HFF-Myc (cell line): ENCODE measurements around the gene POTEB.
"Not testable (repeated sequence)": the region's sequence is repeated elsewhere in the genome, so short reads cannot be mapped to it uniquely, and the experiment has no call there.

Experiments used
- DNase-seq: peaks from one replicate; pipeline ENCODE4 v3.0.0-alpha.2; 2011; ENCODE audit warnings: low read depth; ENCODE audit errors: extremely low read depth
- H3K4me3 ChIP-seq: replicated peaks from 2 replicates; pipeline ENCODE4 v1.5.1; 2011; ENCODE audit warnings: low read depth, mild to moderate bottlenecking, control low read depth, low read length

POTEB gene

DNA sequence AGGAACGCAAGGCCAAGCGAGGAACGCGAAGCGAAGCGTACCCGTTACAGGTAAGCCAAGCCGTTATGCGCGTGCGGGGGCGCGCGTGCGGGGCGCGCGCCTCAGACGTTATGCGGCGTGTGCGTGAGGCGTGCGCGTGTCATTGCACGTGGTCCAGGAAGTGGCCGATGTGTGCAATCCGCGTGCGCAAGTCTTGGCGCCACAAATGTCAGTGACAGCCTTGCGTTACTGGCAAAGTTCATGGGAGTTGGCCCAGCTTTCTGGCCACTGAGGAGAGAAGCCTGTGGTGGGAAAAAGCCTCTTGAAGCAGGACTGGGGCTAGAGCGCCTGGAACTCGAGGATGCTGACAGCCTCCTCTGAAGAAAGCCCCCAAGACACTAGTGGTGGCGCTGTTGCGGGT, at the start of gene POTEB:
POTEB (minus strand) TSS at position 101 of the 400 bp plus-strand sequence. CDS start 489 bp downstream, outside the sequence.
- not testable (repeated sequence) for H3K4me3 ChIP-seq, DNase-seq

- DNase-seq, H3K4me3 ChIP-seq: not testable (repeated sequence)
Observed at GRCh38 chr15:21890955-21891354, 13.4 kb upstream of the POTEB start.

- H3K4me3 ChIP-seq, DNase-seq: not testable (repeated sequence)
Observed at GRCh38 chr15:21889542-21889941, 12.0 kb upstream of the POTEB start.

- H3K4me3 ChIP-seq, result not testable (repeated sequence)
Observed at GRCh38 chr15:21838831-21839230, 38.7 kb downstream of the POTEB start.

More at GRCh38 chr15:21838831-21839230, 38.7 kb downstream of the POTEB start:
- DNase-seq, result not testable (repeated sequence)
